GM19438 (cell line): ENCODE data around the gene GNA14.
"Not testable (repeated sequence)": the region's sequence is repeated elsewhere in the genome, so short reads cannot be mapped to it uniquely, and the experiment has no call there.

Source experiments
- ATAC-seq: cut with Tn5 transposase; IDR thresholded peaks from one replicate; pipeline ENCODE4 v1.9.1; 2021; ENCODE audit warnings: low read depth; ENCODE audit not compliant: unreplicated experiment

Gene GNA14

GRCh38 chr9:77647267-77648233 is 572 bp downstream of the GNA14 start:
- no peak for ATAC-seq

GRCh38 chr9:77643871-77644270 is 4.3 kb downstream of the GNA14 start:
- ATAC-seq, result no peak

GRCh38 chr9:77640741-77641580 is 7.2 kb downstream of the GNA14 start:
- ATAC-seq, result no peak

DNA sequence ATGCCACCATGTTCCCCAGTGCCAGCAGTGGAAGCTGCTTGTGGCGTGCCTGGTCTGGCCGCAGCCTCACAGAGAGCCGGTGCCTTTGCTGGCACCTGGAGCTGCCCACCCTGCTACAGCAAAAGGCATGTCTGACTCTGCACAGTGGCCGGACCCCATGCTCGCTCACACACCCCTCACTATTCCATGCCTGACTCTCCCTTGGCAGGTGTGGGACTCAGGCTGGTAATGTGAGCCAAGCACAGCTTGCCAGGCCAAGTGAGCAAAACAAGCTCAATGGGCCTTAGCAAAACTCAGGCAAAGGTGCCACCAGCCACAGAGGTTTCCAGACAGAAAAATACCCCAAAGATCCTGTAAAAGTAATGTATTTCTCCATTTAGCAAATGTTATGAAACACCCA is 15.5 kb downstream of the GNA14 start:
- ATAC-seq, result no peak

GRCh38 chr9:77628864-77629263 is 19.3 kb downstream of the GNA14 start:
- not testable (repeated sequence) for ATAC-seq

DNA sequence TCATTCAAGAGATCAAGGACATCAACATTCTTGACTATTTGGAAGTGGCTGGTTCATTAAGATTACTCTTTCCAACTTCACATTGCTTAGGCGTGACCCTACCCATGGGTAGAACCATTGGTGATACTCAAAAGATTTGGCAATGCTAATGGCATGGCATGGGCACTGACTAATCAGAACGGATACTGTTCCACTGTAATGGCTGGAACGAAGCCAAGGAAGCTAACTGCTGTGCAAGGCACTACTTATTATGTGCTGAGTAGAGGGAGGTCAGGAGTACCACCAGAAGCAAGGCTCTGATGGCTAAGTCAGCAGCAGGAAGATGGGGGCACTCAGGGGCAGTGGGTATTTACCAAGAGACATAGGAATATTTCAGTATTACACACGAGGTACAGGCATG is 31.9 kb downstream of the GNA14 start:
- no peak for ATAC-seq

DNA sequence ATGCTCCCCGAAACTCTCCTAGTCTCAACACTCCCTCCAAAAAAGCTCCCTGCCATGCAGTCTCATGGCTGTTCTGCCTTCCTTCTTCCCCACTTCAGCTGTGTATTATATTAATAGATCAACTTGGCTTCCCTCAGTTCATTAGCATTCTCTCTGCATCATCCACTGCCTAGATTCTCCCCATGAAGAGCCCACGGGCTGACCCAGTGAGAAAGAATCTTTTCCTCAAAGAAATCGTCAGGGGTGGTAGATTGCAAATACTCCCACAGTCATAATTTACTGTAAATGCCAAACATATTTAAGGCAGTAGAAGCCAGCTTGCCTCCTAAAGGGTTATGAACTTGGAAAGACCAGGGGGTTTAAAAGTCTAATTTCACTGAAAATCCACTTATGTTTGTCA is 33.5 kb downstream of the GNA14 start:
- ATAC-seq, result no peak

DNA sequence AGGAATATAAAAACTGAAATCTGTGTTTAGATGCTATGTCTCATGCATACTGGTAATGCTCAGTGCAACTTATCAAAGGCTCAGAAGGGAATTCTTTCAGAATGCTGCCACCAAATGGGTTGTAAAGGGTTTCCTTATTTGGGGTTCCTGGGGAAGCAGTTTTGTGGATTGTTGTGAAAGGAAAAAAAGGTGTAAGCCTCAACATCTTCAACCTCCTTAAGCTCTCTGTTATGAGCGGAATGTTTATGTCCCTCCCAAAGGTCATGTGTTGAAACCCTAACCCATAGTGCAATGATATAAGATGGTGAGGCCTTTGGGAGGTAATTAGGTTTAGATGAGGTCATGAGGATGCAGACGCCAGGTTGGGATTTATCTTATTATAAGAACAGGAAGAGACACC is 41.6 kb downstream of the GNA14 start:
- no peak for ATAC-seq

GRCh38 chr9:77605449-77606220 is 42.5 kb downstream of the GNA14 start:
- ATAC-seq, result no peak

- ATAC-seq, result no peak
Observed at GRCh38 chr9:77604316-77604715, 43.8 kb downstream of the GNA14 start.

GRCh38 chr9:77602852-77603251 is 45.3 kb downstream of the GNA14 start:
- ATAC-seq, result no peak

DNA sequence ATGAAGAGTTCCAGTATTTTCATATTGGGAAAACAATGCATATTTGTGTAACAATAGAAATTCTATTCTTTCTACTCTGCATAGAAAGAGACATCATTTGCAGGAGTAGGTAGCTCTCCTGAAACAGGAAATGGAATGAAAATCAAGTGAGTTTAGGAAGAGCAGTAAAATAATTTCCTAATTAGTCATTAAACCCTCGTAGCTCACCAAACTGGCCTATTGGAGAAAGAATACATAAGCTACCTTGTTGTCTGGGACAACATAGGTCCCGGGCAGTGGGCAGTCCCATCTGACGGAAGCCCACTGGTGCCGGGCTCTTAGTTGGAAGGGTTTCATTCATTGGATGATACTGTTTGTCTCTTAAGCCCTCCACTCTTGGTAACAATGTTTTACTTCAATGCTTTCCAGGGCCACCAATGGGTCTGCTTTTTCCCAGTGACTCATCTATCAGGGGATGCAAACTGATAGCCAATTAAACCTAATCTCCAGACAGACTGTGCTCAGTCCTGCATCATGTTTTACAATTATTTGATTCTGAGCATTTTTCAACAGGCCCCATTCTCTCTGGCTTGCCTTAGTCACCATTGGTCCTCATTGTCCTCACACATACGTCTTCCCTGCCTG is 46.5 kb downstream of the GNA14 start:
- no peak for ATAC-seq

GRCh38 chr9:77600810-77601209 is 47.3 kb downstream of the GNA14 start:
- ATAC-seq, result no peak

DNA sequence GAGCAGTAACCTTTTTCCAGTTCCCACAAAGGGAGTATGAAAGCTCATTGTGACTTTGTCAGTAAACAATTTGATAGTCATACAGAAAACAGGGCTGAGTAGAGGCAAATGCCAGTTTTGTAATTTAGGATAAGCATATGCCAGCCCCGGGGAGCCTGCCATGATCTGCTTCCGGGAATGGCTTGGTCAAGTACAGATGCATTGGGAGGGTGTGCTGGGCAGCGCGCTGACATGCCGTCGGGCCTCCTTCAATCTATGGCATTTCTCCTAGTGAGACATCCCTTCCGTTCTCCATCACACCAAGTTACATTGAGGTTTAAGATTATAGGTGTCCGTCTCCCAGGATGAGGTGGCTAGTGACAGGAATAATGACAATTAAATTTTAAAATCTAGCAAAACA is 48.6 kb downstream of the GNA14 start:
- no peak for ATAC-seq

DNA sequence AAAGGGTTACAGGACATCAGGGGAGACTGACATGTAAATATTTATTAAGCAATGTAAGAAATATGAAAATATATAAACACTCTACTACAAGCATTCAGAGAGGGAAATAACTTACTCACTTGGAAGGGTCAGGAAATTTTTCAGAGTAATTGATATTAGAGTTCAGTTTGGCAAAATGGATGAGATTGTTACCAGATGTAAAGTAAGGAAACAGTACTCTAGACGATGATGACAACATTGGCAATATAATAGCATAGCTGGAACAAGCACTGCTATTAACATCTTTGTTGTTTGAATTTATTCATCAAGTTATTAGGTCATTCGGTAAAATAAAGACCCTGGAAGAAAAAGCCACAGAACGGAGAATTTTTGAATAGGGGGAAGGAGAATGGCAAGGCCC is 49.1 kb downstream of the GNA14 start:
- ATAC-seq, result no peak

- no peak for ATAC-seq
Observed at GRCh38 chr9:77598524-77598923, 49.6 kb downstream of the GNA14 start.

DNA sequence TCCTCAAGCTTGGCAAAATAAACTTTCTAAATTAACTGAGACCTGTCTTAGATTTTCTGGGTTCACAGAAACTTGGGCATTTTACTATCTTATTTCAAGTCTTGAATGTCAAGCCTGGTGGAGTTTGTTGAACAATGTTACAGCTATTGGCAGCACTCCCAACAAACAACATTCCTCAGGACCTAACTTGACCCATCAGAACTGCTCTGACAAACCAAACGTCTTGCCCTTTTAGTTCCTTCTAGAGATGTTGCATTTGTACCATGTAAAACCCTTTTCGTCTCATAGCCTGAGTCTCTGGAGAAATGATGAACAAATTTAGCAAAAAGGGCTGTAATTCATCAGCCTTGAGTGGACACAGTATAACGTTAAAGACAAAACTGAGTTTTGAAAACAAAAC is 51.1 kb downstream of the GNA14 start:
- no peak for ATAC-seq

DNA sequence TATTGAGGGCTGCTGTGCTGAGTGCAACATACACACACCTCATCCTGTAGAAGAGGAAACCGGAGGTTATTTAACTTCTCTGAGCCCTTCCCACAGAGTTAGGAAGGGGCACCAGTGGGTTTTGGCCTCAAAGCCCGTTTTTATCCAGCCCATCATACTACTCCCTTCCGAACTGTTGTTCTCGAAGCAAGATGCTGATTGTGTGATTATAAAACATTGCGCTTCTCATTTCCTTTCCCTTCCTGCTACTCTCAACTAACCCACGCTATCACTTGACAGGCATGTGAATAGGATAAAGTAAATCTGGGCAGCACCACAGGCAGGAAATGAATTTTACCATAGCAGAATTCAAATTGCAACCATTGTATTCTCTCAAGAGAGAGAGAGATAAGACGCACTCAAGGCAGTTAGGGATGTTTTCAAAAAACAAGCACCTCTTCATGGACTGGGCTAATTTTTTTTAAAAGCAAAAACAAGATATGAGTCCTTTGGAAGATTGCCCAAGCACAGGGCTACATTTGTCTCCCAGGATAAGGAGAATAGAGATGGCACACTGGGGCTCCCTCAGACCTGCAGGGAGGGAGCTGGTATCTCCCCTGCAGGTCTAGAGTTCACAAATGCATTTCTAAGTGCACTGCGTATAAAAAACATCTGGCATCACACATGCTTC is 52.6 kb downstream of the GNA14 start:
- no peak for ATAC-seq

GRCh38 chr9:77594963-77595362 is 53.2 kb downstream of the GNA14 start:
- ATAC-seq, result no peak

DNA sequence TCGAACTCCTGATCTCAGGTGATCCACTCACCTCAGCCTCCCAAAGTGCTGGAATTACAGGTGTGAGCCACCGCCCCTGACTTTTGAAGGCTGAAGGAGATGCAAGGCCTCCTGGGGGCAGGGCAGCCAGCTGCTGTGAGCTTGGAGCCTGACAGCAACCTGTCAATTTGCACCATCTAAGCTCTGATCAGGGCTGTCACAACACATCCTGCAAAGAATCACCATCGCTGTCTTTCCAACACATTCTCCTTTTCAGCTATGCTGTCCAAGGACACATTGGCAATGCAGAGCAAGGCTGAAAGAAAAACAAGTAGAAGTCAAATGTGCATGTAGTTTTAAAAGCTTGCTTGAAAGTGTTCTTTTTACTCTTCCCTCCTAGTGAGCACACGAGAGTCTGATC is 54.6 kb downstream of the GNA14 start:
- ATAC-seq, result no peak
